GM19023 (cell line): ENCODE measurements around the gene MEN1.

Experiments
- ATAC-seq: cut with Tn5 transposase; IDR thresholded peaks from one replicate; pipeline ENCODE4 v1.9.1; 2021; ENCODE audit warnings: mild to moderate bottlenecking, moderate library complexity; ENCODE audit not compliant: unreplicated experiment

Gene MEN1

DNA sequence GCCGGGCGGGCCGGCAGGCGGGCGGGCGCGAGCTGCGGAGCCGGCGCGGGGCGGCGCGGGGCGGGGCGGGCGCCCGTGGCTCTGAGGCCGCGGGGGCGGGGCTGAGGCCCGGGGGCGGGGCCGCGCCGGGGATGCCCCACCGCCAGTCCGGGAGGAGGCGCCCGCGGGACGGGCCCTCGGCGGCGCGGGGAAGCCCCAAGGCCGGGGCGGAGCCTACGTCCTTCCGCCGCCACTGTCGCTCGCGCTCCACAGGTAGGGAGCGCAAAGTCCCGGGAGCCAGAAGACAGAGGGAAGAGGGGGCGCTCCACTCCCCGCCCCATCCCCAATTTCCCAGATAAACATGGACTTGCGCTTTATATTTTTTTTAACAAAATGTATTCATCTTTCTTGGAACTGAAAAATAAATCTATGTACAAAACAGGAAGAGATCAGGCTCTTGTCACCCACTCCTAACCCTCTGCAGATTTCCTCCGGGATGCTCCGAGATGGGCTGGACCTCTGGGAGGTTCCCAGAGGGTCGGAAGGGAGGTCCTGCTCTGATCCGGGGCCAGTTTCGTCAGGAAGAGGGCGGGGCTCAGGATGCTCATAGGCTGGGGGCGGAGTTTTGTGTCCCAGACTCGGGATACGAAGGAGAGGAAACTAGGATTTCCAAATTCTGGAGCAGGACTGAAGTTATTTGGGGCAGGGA lies 7.0 kb downstream of the MEN1 start, which contains the start of gene MAP4K2:
MAP4K2 (minus strand) TSS at position 57 of the 688 bp plus-strand sequence. CDS start 65 bp downstream, outside the sequence.
- ATAC-seq, result peak; percentile 65

DNA sequence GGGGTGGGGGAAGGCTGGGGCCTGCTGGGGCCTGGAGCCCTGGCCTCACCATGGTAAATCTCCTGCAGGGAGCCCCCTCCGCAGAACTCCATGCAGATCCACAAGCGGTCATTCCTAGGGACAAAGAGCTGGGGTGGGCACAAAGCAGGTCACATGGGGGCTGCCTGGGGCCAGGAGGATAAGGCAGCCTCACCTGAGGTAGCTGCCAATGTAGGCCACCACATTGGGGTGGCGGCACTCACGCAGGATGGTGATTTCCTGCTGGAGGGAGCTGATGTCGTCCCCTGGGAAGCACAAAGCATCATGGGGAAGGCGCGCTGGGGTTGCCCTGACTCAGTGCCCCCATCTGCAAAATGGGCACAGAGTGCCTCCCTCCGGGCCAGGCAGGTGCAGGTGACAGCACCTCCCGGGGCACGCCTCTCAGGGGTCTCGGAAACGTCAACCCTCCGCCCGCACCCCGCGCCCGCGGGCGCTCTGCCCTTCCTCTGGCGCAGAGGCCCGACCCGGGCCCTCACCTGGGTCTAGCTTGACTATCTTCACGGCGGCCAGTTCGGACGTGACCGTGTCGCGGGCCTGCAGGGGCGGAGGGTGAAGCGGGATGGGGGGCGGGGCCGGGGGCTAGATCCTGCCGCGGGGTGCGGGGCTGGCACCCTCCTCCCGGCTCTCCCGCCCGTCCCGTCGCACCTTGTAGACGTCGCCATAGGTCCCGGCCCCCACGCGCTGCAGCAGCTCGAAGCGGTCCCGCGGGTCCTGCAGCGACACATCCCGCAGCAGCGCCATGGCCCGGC lies 7.8 kb downstream of the MEN1 start:
- ATAC-seq, result peak; percentile 17

- no peak for ATAC-seq
These were observed 8.6 kb downstream of the MEN1 start for GRCh38 chr11:64801561-64802369.

GRCh38 chr11:64801158-64801464 lies 9.2 kb downstream of the MEN1 start:
- ATAC-seq, result no peak

DNA sequence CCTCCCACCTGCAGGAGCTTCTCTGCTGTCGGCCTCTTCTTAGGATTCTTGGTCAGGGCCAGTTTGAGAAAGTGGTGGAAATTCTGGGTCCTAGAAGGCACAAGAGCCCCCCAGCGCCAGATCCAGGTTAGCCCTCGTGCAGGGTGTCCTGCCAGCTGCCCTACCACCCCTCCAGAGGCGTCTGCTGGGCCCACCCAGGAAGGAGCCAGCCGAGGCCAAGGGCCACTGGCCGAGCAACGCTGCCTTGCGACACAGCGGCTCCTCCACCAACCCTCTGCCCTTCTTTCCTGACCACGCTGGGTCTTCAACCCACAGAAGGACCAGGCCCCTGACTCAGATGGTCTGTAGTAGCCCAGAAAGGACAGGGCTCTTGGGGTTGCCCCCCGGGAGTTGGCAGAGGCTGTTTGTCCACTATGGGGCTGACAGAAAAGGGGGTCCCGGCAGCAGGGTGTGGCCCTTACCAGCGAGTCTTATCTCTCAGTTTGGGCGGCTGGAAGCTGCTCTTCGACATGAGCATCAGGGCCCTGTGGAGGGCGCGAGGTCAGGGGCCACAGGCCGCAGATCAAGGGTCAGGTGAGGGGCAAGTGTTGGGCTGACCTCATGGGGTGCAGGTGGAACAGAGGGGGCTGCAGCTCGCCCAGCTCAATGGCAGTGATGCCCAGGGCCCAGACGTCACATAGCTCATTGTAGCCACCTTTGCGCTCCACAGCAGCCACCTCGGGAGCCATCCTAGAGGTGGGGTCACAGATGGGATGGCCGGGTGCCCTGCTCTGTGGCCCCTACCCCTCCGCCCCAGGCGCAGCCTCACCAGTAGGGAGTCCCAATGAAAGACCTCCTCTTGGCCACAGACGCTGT lies 9.8 kb downstream of the MEN1 start:
- ATAC-seq, result no peak

GRCh38 chr11:64799623-64800302 lies 10.6 kb downstream of the MEN1 start:
- no peak for ATAC-seq

DNA sequence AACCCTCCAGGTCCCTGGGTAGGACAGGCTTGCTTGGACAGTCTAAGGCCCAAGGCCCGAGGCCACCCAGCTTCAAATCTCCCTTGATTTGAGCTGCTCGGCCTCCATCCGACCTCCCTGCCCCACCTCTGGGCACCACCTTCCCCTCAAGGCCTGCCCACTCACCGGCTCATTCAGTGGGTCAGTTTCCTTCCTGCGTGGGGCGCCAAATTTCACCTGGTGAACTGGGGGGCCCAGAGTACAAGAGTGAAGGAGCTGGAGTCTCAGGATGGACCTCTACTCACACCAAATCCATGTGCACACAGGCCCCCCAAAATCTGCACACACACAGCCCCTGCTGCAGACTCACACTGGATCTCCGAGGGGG lies 11.1 kb downstream of the MEN1 start:
- ATAC-seq, result no peak

GRCh38 chr11:64796757-64797541 lies 13.4 kb downstream of the MEN1 start:
- ATAC-seq, result no peak

DNA sequence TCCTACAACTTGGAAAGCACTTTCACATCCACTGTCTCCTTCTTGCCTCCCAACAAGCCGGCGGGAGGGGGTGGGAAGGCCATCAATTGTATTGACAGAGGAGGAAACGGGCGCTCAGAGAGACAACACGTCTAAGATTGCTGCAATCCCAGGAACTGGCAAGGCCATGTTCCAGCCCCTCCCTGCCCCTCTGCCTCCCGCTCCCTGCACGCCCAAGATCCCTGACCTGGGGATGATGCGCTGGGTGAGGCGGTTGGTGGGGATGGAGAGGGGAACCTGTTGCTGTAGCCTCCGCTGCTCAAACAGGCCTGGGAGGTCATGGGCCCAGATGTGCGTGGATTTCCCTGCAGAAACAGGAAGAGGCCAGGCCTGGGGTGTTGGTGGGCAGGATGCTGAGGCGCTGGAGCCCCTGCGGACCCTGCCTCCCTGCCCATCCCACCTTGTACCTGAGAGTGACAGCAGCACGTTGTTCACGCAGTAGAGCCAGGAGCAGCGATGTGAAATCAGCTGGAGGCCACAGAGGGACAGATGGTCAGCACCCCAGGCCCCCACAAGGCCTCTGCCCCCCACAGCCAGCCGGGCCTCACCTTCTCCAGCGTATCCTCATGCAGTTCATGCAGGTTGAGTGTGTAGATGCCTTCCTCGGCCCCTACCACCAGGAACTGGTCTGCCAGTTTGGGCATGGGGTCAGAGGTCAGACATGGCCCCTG lies 14.1 kb downstream of the MEN1 start:
- ATAC-seq, result no peak

GRCh38 chr11:64794526-64794925 lies 15.8 kb downstream of the MEN1 start:
- no peak for ATAC-seq

- ATAC-seq, result no peak
These were observed 16.8 kb downstream of the MEN1 start for GRCh38 chr11:64793271-64794160.

- ATAC-seq, result no peak
These were observed 17.9 kb downstream of the MEN1 start for GRCh38 chr11:64792482-64792881.

DNA sequence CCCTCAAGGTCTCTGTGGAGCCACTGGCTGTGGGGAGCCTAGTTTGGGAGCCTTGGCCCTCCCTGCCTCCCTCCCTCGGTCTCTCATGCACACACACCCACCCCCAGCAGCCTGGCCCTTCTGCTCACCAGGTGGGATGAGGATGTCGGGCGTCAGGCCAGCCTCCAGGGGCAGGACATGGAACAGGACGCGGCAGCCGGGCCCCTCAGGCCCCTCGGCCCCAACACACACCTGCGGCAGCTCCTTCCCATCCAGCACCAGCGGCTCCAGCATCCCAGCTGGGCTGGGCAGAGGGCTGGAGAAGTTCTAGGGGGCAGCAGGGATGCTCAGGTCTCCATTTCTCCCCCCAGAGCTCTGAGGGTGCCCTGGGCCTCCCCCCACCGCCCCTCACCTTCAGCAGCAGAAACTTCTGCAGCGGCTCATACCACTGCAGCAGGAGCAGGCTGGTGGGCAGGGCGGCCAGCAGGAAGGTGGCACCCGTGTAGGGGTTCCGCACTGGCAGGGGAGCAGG lies 18.5 kb downstream of the MEN1 start:
- ATAC-seq, result no peak

GRCh38 chr11:64790205-64791095 lies 19.9 kb downstream of the MEN1 start:
- ATAC-seq, result no peak

GRCh38 chr11:64789331-64790204 lies 20.8 kb downstream of the MEN1 start:
- no peak for ATAC-seq
